Airway epithelial cell (primary cell): ENCODE data around the gene MED4. TPM values are rescaled to one million over a fixed set of nuclear protein-coding genes. Genes with fewer than 3 reads are reported as not detected.

Source experiments
- total RNA-seq: library from RNA; depleted of rRNA; stranded (reverse); fragments of >200 nt; gene quantifications from 2 replicates; pipeline ENCODE4 v1.2.3, GENCODE V29; 2015

Gene MED4, protein sequence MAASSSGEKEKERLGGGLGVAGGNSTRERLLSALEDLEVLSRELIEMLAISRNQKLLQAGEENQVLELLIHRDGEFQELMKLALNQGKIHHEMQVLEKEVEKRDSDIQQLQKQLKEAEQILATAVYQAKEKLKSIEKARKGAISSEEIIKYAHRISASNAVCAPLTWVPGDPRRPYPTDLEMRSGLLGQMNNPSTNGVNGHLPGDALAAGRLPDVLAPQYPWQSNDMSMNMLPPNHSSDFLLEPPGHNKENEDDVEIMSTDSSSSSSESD
- 17.2 and 30.1 TPM in 2 replicates for total RNA-seq

DNA sequence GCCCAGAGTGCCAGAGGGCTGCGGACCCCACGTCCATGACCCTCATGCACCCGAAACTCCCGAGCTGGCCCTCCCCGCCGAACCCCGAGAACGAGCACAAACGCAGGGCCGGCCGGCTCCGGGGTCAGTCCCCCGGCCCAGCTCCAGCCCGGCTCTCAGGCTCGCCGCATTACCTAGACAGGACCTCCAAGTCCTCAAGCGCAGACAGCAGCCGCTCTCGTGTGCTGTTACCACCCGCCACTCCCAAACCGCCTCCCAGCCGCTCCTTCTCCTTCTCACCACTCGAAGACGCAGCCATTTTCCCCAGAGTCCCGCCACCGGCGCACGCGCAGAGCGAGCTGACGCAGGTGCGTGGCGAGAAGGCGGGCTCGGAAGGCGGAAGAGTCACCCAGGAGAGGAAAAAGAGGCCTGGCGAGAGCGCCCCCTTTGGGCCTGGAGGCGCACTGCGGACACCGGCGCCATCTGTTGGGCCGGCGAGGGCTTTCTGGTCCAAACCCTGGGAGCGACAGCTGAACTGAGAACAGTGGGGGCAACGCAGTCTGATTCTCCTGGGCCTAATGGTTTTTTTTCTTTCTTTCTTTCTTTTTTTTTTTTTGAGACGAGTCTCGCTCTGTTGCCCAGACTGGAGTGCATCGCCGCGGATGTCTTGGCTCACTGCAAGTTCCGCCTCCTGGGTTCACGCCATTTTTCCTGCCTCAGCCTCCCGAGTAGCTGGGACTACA is at the start of gene MED4:
Gene MED4, minus strand, starts transcription at position 324 of the 722 bp plus-strand sequence. Its CDS starts 26 bp downstream, at position 298.

DNA sequence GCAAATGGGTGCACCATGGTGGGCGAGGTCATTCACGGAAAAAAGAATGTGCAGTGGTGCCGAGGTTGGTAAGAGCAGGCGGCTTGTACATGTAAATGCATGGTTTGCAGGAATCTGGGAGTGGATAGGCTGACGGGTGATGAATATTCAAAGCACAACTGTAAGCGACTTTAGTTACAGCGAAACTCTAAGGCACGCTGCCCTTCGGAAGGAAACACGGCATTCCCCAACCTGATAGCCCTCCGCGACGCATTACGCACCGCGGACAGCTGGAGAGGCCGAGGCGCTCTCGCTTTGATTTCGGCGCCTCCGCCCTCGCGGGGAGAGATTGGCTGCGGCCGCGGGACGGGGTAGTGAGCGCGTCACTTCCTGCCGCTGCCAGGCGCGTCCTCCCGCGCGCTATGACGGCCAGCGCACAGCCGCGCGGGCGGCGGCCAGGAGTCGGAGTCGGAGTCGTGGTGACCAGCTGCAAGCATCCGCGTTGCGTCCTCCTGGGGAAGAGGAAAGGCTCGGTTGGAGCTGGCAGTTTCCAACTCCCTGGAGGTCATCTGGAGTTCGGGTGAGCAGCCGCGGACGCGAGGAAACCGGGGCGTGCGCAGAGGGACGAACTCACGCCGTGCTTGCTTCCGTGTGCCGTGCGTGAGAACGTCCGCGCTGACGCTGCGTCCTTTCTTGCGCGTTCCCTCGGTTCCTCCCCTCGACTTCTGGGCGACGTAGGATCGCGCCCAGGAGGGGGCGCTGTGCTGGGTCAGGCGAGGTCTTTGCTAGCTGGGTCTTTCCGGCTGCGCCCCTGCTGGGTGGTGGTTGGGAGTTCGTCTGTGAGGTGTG is 57.3 kb downstream of the MED4 start, which contains the start of gene NUDT15:
Gene NUDT15, plus strand, starts transcription at position 381 of the 828 bp plus-strand sequence. Its CDS starts 21 bp downstream, at position 402.

Other genes starting within 250 kb of the MED4 start
- 32.9 and 37.2 TPM in 2 replicates for gene SUCLA2, start 93.8 kb downstream of the MED4 start, total RNA-seq
- 26.6 and 29.7 TPM in 2 replicates for gene NUDT15, start 57.4 kb downstream of the MED4 start, total RNA-seq
- 323 and 377 TPM in 2 replicates for gene ITM2B, start 138.1 kb upstream of the MED4 start, total RNA-seq
- 30.1 and 37.0 TPM in 2 replicates for gene RB1, start 208.6 kb upstream of the MED4 start, total RNA-seq